Endodermal cell (in vitro differentiated cells): ENCODE data around the gene GPX5. TPM values are rescaled to one million over a fixed set of nuclear protein-coding genes. Genes with fewer than 3 reads are reported as not detected.

Source experiments
- DNase-seq: peaks from one replicate; pipeline ENCODE4 v3.0.0-alpha.2; 2017
- H3K27ac ChIP-seq: 2 replicates; pipeline ENCODE4 v1.5.1; 2013; ENCODE audit warnings: mild to moderate bottlenecking, low read depth, low read length, moderate library complexity
- H3K27me3 ChIP-seq: 2 replicates; pipeline ENCODE4 v1.6.1; 2013; ENCODE audit warnings: mild to moderate bottlenecking, low read length, moderate library complexity; ENCODE audit not compliant: insufficient read depth, control insufficient read depth, poor library complexity, severe bottlenecking
- H3K36me3 ChIP-seq: 2 replicates; pipeline ENCODE4 v1.7.0; 2013; ENCODE audit warnings: mild to moderate bottlenecking, low read length, moderate library complexity; ENCODE audit not compliant: control insufficient read depth, insufficient read depth
- H3K4me1 ChIP-seq: one replicate; pipeline ENCODE4 v1.7.0; 2013; ENCODE audit warnings: low read length; ENCODE audit not compliant: control insufficient read depth, insufficient read depth
- H3K4me3 ChIP-seq: 2 replicates; pipeline ENCODE4 v1.5.1; 2013; ENCODE audit warnings: mild to moderate bottlenecking, low read length, moderate library complexity
- H3K9ac ChIP-seq: 2 replicates; pipeline ENCODE4 v1.6.1; 2013; ENCODE audit warnings: mild to moderate bottlenecking, low read length, moderate library complexity; ENCODE audit not compliant: poor library complexity, severe bottlenecking; ENCODE audit errors: extremely low read depth
- H3K9me3 ChIP-seq: 2 replicates; pipeline ENCODE4 v1.6.1; 2013; ENCODE audit warnings: mild to moderate bottlenecking, low read length, moderate library complexity; ENCODE audit not compliant: control insufficient read depth
- H3K27ac Mint-ChIP-seq: 2 replicates; pipeline ENCODE4 v1.8.0; 2020; ENCODE audit warnings: mixed read lengths
- H3K27me3 Mint-ChIP-seq: 2 replicates; pipeline ENCODE4 v1.8.0; 2021; ENCODE audit warnings: mild to moderate bottlenecking, mixed read lengths; ENCODE audit not compliant: insufficient read depth
- H3K36me3 Mint-ChIP-seq: 2 replicates; pipeline ENCODE4 v1.8.0; 2020; ENCODE audit warnings: low read depth, mixed read lengths
- H3K4me1 Mint-ChIP-seq: 2 replicates; pipeline ENCODE4 v1.8.0; 2020; ENCODE audit warnings: mixed read lengths
- H3K4me3 Mint-ChIP-seq: 2 replicates; pipeline ENCODE4 v1.8.0; 2020; ENCODE audit warnings: mild to moderate bottlenecking, moderate library complexity, mixed read lengths
- H3K9me3 Mint-ChIP-seq: 2 replicates; pipeline ENCODE4 v1.8.0; 2020; ENCODE audit warnings: mild to moderate bottlenecking, mixed read lengths
- CTCF ChIP-seq: fragments of 200-600 bp; sonication (generic); conservative IDR thresholded peaks from 2 replicates; pipeline ENCODE4 v1.5.0; 2021; ENCODE audit warnings: antibody characterized with exemption, mild to moderate bottlenecking
- WGBS, 2 experiments: methylation state at CpG; one replicate each; pipeline versions ENCODE4 v1.1.5 to v1.1.7; 2013; ENCODE audit warnings: missing lambda C conversion rate in 2 of 2, mixed read lengths in 1 of 2; ENCODE audit not compliant: insufficient coverage in 1 of 2, insufficient read length in 1 of 2; 5-methylcytosine and 5-hydroxymethylcytosine counted together
- total RNA-seq, 2 donors: library from RNA; stranded (reverse); fragmentation: NEBNext Ultra II Directional in 1 of 2; extraction: Animal tissue kit (Norgen Biotek cat#: 25700) in 1 of 2; gene quantifications; 2 replicates in 1 of 2; 3 replicates in 1 of 2; pipeline ENCODE4 v1.2.1, GENCODE V29; 2021

Gene GPX5
- total RNA-seq, 2 donors from 2014 or later: not detected

GRCh38 chr6:28583463-28583862 is 57.8 kb downstream of the GPX5 start:
- Mint-ChIP-seq H3K4me1 (peaks cover 29% of the 10 kb centered on the region), H3K27ac (no peak overlapping the region), H3K9me3 (no peaks in the 10 kb centered on the region), H3K36me3 (peaks cover 3% of the 10 kb centered on the region), H3K27me3 (peaks cover 6% of the 10 kb centered on the region), H3K4me3 (no peak overlapping the region)
- H3K9ac ChIP-seq: no peak overlapping the region
- no peak for TF ChIP-seq CTCF
- H3K4me3 ChIP-seq: no peak overlapping the region
- peaks cover 19% of the 10 kb centered on the region for H3K27me3 ChIP-seq
- no peaks in the 10 kb centered on the region for H3K9me3 ChIP-seq
- DNase-seq: no peak
- H3K27ac ChIP-seq: no peak overlapping the region
- H3K36me3 ChIP-seq: peaks cover 6% of the 10 kb centered on the region
- 87 to 89% methylated on average over 1 to 2 of the region's 2 CpGs for WGBS, 2 experiments
- peaks cover 12% of the 10 kb centered on the region for H3K4me1 ChIP-seq

Other genes starting within 250 kb of the GPX5 start
- gene PGBD1, start 244.3 kb upstream of the GPX5 start, total RNA-seq: 10 to 100 TPM in 1 of 2 donors, 1 to 10 TPM in 1; 8.7 to 10.8 TPM
- gene ZSCAN31, start 189.7 kb upstream of the GPX5 start, total RNA-seq: 1 to 10 TPM; 1.7 to 4.7 TPM
- 10 to 100 TPM; 10.1 to 11.4 TPM for gene ZKSCAN3, start 175.9 kb upstream of the GPX5 start, total RNA-seq
- gene ZSCAN12, start 126.1 kb upstream of the GPX5 start, total RNA-seq: 10 to 100 TPM; 10.5 to 12.8 TPM
- 1 to 10 TPM; 4.1 to 7.1 TPM for gene ZSCAN23, start 82.4 kb upstream of the GPX5 start, total RNA-seq
- not detected for gene GPX6, start 10.1 kb upstream of the GPX5 start, total RNA-seq